Measurements from ENCODE around the gene SPPL2B. TPM values are rescaled to one million over a fixed set of nuclear protein-coding genes. Genes with fewer than 3 reads are reported as not detected.

The SPPL2B gene
- total RNA-seq, 1 donor from 2014 or later = 20.7 TPM

- Histone ChIP-seq H3K4me3 (peak overlapping the region; percentile 45), H3K4me1 (peaks cover 6% of the 10 kb centered on the region), H3K9ac (no peak overlapping the region), H3K36me3 (no peaks in the 10 kb centered on the region), H3K27me3 (peaks cover 65% of the 10 kb centered on the region), H3F3A (ENCODE audit: low read depth) (peaks cover 4% of the 10 kb centered on the region), H3K9me3 (ENCODE audit: low read depth) (no peaks in the 10 kb centered on the region), H3K27ac (no peak overlapping the region), H3K79me2 (ENCODE audit: low read depth) (no peaks in the 10 kb centered on the region), H2AFZ (replicated peaks) (no peak overlapping the region), H3K4me2 (peak overlapping the region; percentile 74), H4K20me1 (ENCODE audit: low read depth) (no peaks in the 10 kb centered on the region)
- TF ChIP-seq EZH2phosphoT487 (IDR thresholded peaks at IDR 0.05) (peak; percentile 32), CTCF (IDR thresholded peaks at IDR 0.05) (no peak)
- Mint-ChIP-seq H3K4me3 (peak overlapping the region; percentile 53), H3K27me3 (ENCODE audit: insufficient read depth, low read depth) (peaks cover 9% of the 10 kb centered on the region), H3K27ac (no peak overlapping the region), H3K9me3 (peaks cover 2% of the 10 kb centered on the region), H3K4me1 (peaks cover 25% of the 10 kb centered on the region), H3K36me3 (no peaks in the 10 kb centered on the region)
- DNase-seq (ENCODE audit: low spot score) = no peak
These were observed 20.9 kb upstream of the SPPL2B start for GRCh38 chr19:2307518-2308012.

GRCh38 chr19:2308114-2308556, 20.3 kb upstream of the SPPL2B start, which contains the start of gene LINGO3:
TSS of gene LINGO3 (minus strand) at chr19:2308154. CDS start at chr19:2291776, 16,378 bp downstream.
- Histone ChIP-seq H3F3A (ENCODE audit: low read depth) (peaks cover 4% of the 10 kb centered on the region), H4K20me1 (ENCODE audit: low read depth) (no peaks in the 10 kb centered on the region), H3K36me3 (no peaks in the 10 kb centered on the region), H3K4me2 (peak within 1 kb of the TSS; percentile 78), H3K79me2 (ENCODE audit: low read depth) (no peaks in the 10 kb centered on the region), H3K9ac (no peak within 1 kb of the TSS), H3K27me3 (peaks cover 65% of the 10 kb centered on the region), H2AFZ (replicated peaks) (peak within 1 kb of the TSS; percentile 42), H3K9me3 (ENCODE audit: low read depth) (no peaks in the 10 kb centered on the region), H3K4me3 (peak within 1 kb of the TSS; percentile 45), H3K27ac (no peak within 1 kb of the TSS), H3K4me1 (no peaks in the 10 kb centered on the region)
- Mint-ChIP-seq H3K36me3 (no peaks in the 10 kb centered on the region), H3K9me3 (peaks cover 2% of the 10 kb centered on the region), H3K4me1 (peaks cover 20% of the 10 kb centered on the region), H3K4me3 (peak within 1 kb of the TSS; percentile 81), H3K27ac (peak within 1 kb of the TSS; percentile 79), H3K27me3 (ENCODE audit: insufficient read depth, low read depth) (peaks cover 12% of the 10 kb centered on the region)
- peak; percentile 60 for DNase-seq (ENCODE audit: low spot score)
- TF ChIP-seq EZH2 (IDR thresholded peaks at IDR 0.05) (no peak), EZH2phosphoT487 (IDR thresholded peaks at IDR 0.05) (no peak), CTCF (IDR thresholded peaks at IDR 0.05) (no peak)

GRCh38 chr19:2309734-2310362, 18.6 kb upstream of the SPPL2B start:
- H3K9me3 Mint-ChIP-seq = peaks cover 14% of the 10 kb centered on the region
- H3K79me2 ChIP-seq (ENCODE audit: low read depth) = no peaks in the 10 kb centered on the region
- no peak overlapping the region for H3K4me2 ChIP-seq
- no peak overlapping the region for H3K4me3 Mint-ChIP-seq
- H3K27ac ChIP-seq = no peak overlapping the region
- no peaks in the 10 kb centered on the region for H3K9me3 ChIP-seq (ENCODE audit: low read depth)
- no peak overlapping the region for H3K9ac ChIP-seq
- peaks cover 7% of the 10 kb centered on the region for H3K27me3 Mint-ChIP-seq (ENCODE audit: insufficient read depth, low read depth)
- H3K36me3 ChIP-seq = no peaks in the 10 kb centered on the region
- no peak overlapping the region for H2AFZ ChIP-seq (replicated peaks)
- H3K4me3 ChIP-seq = no peak overlapping the region
- TF ChIP-seq EZH2phosphoT487 (IDR thresholded peaks at IDR 0.05) = no peak
- no peaks in the 10 kb centered on the region for H3K4me1 ChIP-seq
- peak overlapping the region; percentile 83 for H3K27ac Mint-ChIP-seq
- no peak for DNase-seq (ENCODE audit: low spot score)
- peaks cover 15% of the 10 kb centered on the region for H3K4me1 Mint-ChIP-seq
- H3K27me3 ChIP-seq = peaks cover 76% of the 10 kb centered on the region
- no peaks in the 10 kb centered on the region for H3K36me3 Mint-ChIP-seq
- no peaks in the 10 kb centered on the region for H4K20me1 ChIP-seq (ENCODE audit: low read depth)
- H3F3A ChIP-seq (ENCODE audit: low read depth) = peaks cover 4% of the 10 kb centered on the region

GRCh38 chr19:2311093-2311492, 17.4 kb upstream of the SPPL2B start:
- no peak for DNase-seq (ENCODE audit: low spot score)
- Mint-ChIP-seq H3K9me3 (peaks cover 20% of the 10 kb centered on the region), H3K4me1 (peaks cover 18% of the 10 kb centered on the region), H3K27ac (no peak overlapping the region), H3K4me3 (no peak overlapping the region), H3K27me3 (ENCODE audit: insufficient read depth, low read depth) (peaks cover 12% of the 10 kb centered on the region), H3K36me3 (no peaks in the 10 kb centered on the region)
- Histone ChIP-seq H3K9me3 (ENCODE audit: low read depth) (no peaks in the 10 kb centered on the region), H3K4me1 (no peaks in the 10 kb centered on the region), H4K20me1 (ENCODE audit: low read depth) (no peaks in the 10 kb centered on the region), H3K79me2 (ENCODE audit: low read depth) (no peaks in the 10 kb centered on the region), H3K36me3 (no peaks in the 10 kb centered on the region), H3K9ac (no peak overlapping the region), H3K4me2 (no peak overlapping the region), H2AFZ (replicated peaks) (no peak overlapping the region), H3K27ac (no peak overlapping the region), H3K4me3 (no peak overlapping the region), H3F3A (ENCODE audit: low read depth) (peaks cover 4% of the 10 kb centered on the region), H3K27me3 (peaks cover 77% of the 10 kb centered on the region)
- TF ChIP-seq EZH2 (IDR thresholded peaks at IDR 0.05) (no peak), EZH2phosphoT487 (IDR thresholded peaks at IDR 0.05) (no peak), CTCF (IDR thresholded peaks at IDR 0.05) (no peak)
